HG03280 (cell line): ENCODE measurements around the gene PRPF6.
"Not testable (repeated sequence)": the region's sequence is repeated elsewhere in the genome, so short reads cannot be mapped to it uniquely, and the experiment has no call there.

Experiments used
- ATAC-seq: cut with Tn5 transposase; IDR thresholded peaks from one replicate; pipeline ENCODE4 v1.9.1; 2021; ENCODE audit warnings: mild to moderate bottlenecking, moderate library complexity; ENCODE audit not compliant: unreplicated experiment

Gene PRPF6

DNA sequence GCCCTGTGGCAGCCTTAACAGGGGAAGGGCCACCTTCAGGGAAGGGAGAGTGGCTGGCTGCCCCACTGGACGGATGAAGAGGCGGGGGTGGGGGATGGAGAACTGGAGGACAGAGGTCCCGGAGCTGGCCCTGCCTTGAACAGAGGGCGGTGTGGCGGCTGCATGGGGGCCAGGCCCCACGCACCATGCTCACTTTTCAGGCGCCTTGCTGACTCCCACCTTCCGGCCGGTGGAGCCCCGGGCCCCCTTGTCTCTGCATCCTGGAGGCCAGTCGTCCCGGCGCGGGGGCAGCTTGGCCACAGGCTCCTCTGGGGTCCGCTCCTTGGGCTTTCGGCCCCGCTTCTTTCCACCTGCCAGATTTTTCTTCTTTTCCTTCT lies 21.2 kb upstream of the PRPF6 start:
- ATAC-seq: no peak

DNA sequence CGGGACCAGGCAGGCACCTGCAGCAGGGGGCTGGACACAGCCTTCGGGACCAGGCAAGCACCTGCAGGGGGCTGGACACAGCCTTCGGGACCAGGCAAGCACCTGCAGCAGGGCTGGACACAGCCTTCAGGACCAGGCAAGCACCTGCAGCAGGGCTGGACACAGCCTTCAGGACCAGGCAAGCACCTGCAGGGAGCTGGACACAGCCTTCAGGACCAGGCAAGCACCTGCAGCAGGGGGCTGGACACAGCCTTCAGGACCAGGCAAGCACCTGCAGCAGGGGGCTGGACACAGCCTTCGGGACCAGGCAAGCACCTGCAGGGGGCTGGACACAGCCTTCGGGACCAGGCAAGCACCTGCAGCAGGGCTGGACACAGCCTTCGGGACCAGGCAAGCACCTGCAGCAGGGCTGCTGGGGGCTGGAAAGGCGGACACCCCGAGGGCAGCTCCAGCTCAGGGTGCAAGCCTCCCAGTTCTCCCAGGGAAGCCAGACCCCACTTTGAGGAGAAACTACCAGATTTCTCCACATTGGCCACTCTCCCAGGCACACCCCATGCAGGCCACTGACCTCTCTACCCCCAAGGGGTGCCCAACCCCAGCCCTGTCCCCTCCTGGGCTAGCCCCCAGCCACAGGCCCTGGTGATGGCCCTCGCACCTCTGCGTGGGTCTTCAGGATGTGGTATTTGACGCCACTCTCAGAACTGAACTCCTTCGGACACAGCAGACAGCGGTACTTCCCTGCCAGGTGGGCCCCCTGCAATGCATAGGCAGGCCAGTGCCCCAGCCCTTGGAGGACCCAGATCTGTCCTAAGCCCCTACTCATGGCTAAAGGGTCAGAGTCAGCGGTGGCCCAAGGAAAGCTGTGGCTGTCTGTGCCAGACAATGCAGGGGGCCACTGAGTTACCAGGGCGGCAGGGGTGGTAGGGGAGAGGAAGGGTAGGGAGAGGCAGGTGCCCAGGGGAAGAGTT lies 20.0 kb upstream of the PRPF6 start:
- not testable (repeated sequence) for ATAC-seq

- no peak for ATAC-seq
These were observed 19.1 kb upstream of the PRPF6 start for GRCh38 chr20:63961664-63962425.

- no peak for ATAC-seq
These were observed 18.2 kb upstream of the PRPF6 start for GRCh38 chr20:63962426-63963347.

- no peak for ATAC-seq
These were observed 17.6 kb upstream of the PRPF6 start for GRCh38 chr20:63963348-63963741.

GRCh38 chr20:63963784-63964301 lies 17.1 kb upstream of the PRPF6 start:
- ATAC-seq: no peak

DNA sequence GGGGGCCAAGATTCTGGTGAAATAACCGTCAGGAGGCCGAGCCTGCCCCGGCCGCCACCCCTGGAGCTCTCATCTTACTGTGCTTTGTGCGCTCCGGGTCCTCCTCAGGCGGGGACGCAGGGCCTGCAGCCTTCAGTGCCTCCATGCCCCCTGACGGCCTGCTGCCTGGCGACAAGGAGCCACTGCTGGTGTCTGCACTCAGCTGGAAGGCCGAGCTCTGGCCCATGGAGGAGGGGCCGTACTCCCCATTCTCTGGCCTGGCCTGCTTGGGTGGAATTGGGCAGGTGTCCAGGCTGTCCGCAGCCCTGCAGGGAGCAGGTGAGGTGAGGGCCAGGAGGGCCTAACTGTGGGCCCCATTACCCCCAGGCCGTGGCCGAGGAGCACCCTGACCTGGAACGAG lies 16.5 kb upstream of the PRPF6 start:
- no peak for ATAC-seq

DNA sequence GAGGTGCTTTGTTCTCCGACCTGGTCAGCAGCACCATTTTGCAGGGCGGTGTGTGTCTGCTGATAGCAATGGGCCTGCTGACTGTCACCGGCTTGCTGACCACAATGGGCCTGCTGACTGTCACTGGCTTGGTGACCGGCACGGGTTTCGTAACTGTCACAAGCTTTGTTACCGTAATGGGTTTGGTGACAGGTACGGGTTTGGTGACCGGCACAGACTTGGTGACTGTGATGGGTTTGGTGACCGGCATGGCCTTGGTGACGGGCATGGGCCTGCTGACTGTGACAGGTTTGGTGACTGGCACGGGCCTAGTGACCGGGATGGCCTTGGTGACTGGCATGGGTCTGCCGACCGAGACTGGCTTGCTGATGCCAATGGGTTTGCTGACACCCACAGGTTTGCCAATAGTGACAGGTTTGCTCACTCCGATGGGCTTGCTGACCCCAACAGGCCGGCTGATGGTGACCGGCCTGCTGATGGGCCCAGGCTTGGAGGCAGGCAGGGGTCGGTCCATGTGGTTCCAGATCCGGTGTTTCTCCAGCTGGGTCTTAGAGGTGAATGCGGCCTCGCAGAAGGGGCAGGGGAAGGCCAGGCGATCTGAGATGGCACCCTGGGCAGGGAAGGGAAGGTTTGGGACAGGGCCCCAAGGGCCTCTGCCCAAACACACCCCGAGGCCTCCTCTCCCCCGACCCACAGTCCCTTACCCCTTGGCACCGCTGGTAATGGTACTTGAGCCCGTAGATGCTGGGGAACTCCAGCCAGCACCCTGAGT lies 14.6 kb upstream of the PRPF6 start:
- no peak for ATAC-seq

- no peak for ATAC-seq
These were observed 14.0 kb upstream of the PRPF6 start for GRCh38 chr20:63966944-63967322.

- no peak for ATAC-seq
These were observed 13.4 kb upstream of the PRPF6 start for GRCh38 chr20:63967330-63968135.

- ATAC-seq: no peak
These were observed 12.6 kb upstream of the PRPF6 start for GRCh38 chr20:63968136-63968927.

- ATAC-seq: no peak
These were observed 11.8 kb upstream of the PRPF6 start for GRCh38 chr20:63968928-63969760.

- ATAC-seq: no peak
These were observed 10.9 kb upstream of the PRPF6 start, which contains the start of gene ZNF512B for GRCh38 chr20:63969838-63970713. Gene ZNF512B, minus strand, starts transcription at chr20:63969930. Its CDS starts 1,980 bp downstream, at chr20:63967950.

DNA sequence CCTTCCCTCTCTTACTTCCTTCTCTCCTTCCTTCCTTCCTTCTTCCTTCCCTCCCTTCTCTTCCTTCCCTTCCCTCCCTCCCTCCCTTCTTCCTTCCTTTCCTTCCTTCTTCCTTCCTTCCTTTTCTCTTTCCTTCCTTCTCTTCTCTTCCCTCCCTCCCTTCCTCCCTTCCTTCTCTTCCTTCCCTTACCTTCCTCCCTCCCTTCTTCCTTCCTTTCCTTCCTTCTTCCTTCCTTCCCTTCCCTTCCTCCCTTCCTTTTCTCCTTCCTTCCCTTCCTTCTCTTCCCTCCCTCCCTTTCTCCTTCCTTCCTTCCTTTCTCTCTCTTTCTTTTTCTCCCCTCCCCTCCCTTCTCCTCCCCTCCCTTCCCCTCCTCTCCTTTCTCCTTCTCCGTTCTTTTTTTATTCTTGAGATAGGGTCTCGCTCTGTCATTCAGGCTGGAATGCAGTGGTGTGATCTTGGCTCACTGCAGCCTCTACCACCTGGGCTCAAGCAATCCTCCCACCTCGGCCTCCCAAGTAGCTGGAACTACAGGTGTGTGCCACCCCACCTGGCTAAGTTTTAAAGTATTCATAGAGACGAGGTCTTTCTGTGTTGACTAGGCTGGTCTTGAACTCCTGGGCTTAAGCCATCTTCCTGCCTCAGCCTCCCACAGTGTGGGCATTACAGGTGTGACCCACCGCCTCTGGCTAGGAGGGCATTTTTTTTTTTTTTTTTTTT lies 10.1 kb upstream of the PRPF6 start:
- no peak for ATAC-seq

DNA sequence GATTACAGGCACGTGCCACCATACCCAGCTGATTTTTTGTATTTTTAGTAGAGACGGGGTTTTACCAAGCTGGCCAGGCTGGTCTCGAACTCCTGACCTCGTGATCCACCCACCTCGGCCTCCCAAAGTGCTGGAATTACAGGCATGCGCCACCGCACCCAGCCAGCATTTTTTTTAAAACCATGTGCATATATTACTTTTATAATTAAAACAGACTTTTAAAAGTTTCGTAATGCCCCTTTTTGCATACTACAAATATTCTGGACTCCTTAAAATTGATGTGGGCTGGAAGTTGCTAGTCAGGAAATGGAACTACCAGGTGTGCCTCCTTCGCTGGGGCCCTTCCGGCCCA lies 9.0 kb upstream of the PRPF6 start:
- not testable (repeated sequence) for ATAC-seq
